Spleen (tissue), 11 donors: ENCODE results near the gene STRIP2. TPM values are rescaled to one million over a fixed set of nuclear protein-coding genes. Genes with fewer than 3 reads are reported as not detected.

Experiments
- DNase-seq: peaks from one replicate; pipeline ENCODE4 v3.0.0-alpha.2; 2020
- H3K27ac ChIP-seq, 8 donors: fragments of 200-600 bp; sonication (generic) in 7 of 8; 1 replicate in 4 of 8; 2 replicates in 4 of 8; pipeline versions ENCODE4 v1.5.0 to v1.8.0; 2016 to 2021; ENCODE audit warnings: inconsistent platforms in 4 of 8, mild to moderate bottlenecking in 4 of 8, moderate library complexity in 1 of 8
- H3K27me3 ChIP-seq, 7 donors: fragments of 200-600 bp; sonication (generic) in 6 of 7; replicated peaks in 1 of 7; 1 replicate in 4 of 7; 2 replicates in 3 of 7; pipeline versions ENCODE4 v1.5.0 to v1.8.0; 2016 to 2021; ENCODE audit warnings: inconsistent platforms in 3 of 7, mild to moderate bottlenecking in 1 of 7
- H3K36me3 ChIP-seq, 6 donors: fragments of 200-600 bp; sonication (generic) in 5 of 6; 1 replicate in 4 of 6; 2 replicates in 2 of 6; pipeline versions ENCODE4 v1.5.0 to v1.8.0; 2016 to 2021; ENCODE audit warnings: inconsistent platforms in 2 of 6
- H3K4me1 ChIP-seq, 6 donors: fragments of 200-600 bp; sonication (generic) in 5 of 6; 1 replicate in 3 of 6; 2 replicates in 3 of 6; pipeline versions ENCODE4 v1.5.0 to v1.8.0; 2016 to 2021; ENCODE audit warnings: inconsistent platforms in 3 of 6
- H3K4me3 ChIP-seq, 8 donors: fragments of 200-600 bp; sonication (generic) in 7 of 8; 1 replicate in 4 of 8; 2 replicates in 4 of 8; pipeline versions ENCODE4 v1.5.0 to v1.8.0; 2016 to 2021; ENCODE audit warnings: inconsistent platforms in 4 of 8, mild to moderate bottlenecking in 4 of 8, moderate library complexity in 2 of 8
- H3K9me3 ChIP-seq, 8 donors: fragments of 200-600 bp; sonication (generic) in 7 of 8; 1 replicate in 4 of 8; 2 replicates in 4 of 8; pipeline versions ENCODE4 v1.5.0 to v1.8.0; 2016 to 2021; ENCODE audit warnings: inconsistent platforms in 4 of 8
- CTCF ChIP-seq, 11 experiments: fragments of 200-600 bp in 7 of 11; fragments of 450-650 bp in 4 of 11; sonication (generic) in 4 of 11; IDR thresholded peaks in 8 of 11; conservative IDR thresholded peaks in 3 of 11; 1 replicate in 7 of 11; 2 replicates in 4 of 11; pipeline versions ENCODE4 v1.4.0 to v1.8.0; 2016 to 2021; ENCODE audit warnings: antibody characterized with exemption in 11 of 11, inconsistent platforms in 4 of 11, mild to moderate bottlenecking in 1 of 11
- POLR2A ChIP-seq, 3 donors: fragments of 450-650 bp; IDR thresholded peaks; one replicate each; pipeline ENCODE4 v1.5.1; 2017; ENCODE audit warnings: antibody characterized with exemption in 3 of 3, mild to moderate bottlenecking in 1 of 3
- POLR2AphosphoS5 ChIP-seq, 3 donors: sonication (generic); formaldehyde crosslinking; IDR thresholded peaks; one replicate each; pipeline ENCODE4 v1.5.1; 2017; ENCODE audit warnings: antibody characterized with exemption in 3 of 3
- WGBS, 5 donors: extraction: QIAGEN DNeasy Blood & Tissue Kit in 3 of 5; methylation state at CpG; one replicate each; pipeline versions ENCODE4 v1.1.5 to v1.1.7; 2013 to 2018; 5-methylcytosine and 5-hydroxymethylcytosine counted together
- intact Hi-C: fragments of 100-400 bp; cut with DNase I; formaldehyde crosslinking; loops from one replicate; pipeline ENCODE4 v1.15.0; 2023; ENCODE audit warnings: low total_unique reads
- polyA plus RNA-seq, 3 donors: library from polyadenylated mRNA; stranded (reverse); fragments of 200-250 nt; gene quantifications; one replicate each; pipeline ENCODE4 v1.2.1, GENCODE V29; 2013
- total RNA-seq, 7 donors: library from RNA; depleted of rRNA in 3 of 7; stranded (reverse); fragments of >200 nt in 3 of 7; fragmentation: NEBNext Ultra II Directional in 4 of 7; extraction: Animal tissue kit (Norgen Biotek cat#: 25700) in 4 of 7; gene quantifications; one replicate each; pipeline versions ENCODE4 v1.1.0 to v1.2.1, GENCODE V29; 2016 to 2021
- donor health status: healthy with polysubstance abuse.
- donor health status: DM: no; HTN: no; CAD: no; lungs with moderate emphysema.
- donor health status: DM: no; HTN: no; CAD: no.
- donor health status: Bipolar disorder and iron deficiency.
- donor health status: healthy.
- donor health status: DM: no; HTN: no; CAD: no.
- donor health status: DM: yes; HTN: yes; CAD: no.

STRIP2 gene
- total and polyA plus RNA-seq, 10 donors = 0.60 to 2.2 (median 1.3) TPM

DNA sequence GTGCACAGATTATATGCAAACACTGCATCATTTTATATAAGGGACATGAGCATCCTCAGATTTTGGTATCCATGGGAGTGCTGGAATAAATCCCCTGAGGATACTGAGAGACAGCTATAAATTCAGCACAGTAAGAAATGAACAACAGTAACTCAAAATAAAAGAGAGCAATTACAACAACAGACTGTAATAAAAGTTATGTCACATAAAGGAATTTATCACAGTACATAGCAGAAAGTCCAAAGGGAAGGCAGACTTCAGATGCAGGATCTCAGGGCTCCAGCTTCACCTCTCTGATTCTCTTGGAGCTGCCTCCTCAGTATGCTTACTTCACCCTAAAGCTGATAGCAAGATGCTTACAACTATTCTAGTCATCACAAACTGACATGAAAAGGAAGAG is 43.9 kb upstream of the STRIP2 start:
- H3K36me3 ChIP-seq = peaks cover 0 to 38% (median 8%) of the 10 kb centered on the region in 6 donors
- H3K9me3 ChIP-seq = no peaks in the 10 kb centered on the region
- intact Hi-C loops = no loop called here
- no peak overlapping the region for H3K4me3 ChIP-seq
- TF ChIP-seq CTCF (IDR thresholded peaks at IDR 0.05 in 8 of 11, conservative IDR thresholded peaks at IDR 0.05 in 3 of 11) (no peak), POLR2A (IDR thresholded peaks at IDR 0.05) (no peak), POLR2AphosphoS5 (IDR thresholded peaks at IDR 0.05) (no peak)
- H3K4me1 ChIP-seq = no peaks in the 10 kb centered on the region
- no peaks in the 10 kb centered on the region for H3K27me3 ChIP-seq
- no peak for DNase-seq
- no peak overlapping the region for H3K27ac ChIP-seq

DNA sequence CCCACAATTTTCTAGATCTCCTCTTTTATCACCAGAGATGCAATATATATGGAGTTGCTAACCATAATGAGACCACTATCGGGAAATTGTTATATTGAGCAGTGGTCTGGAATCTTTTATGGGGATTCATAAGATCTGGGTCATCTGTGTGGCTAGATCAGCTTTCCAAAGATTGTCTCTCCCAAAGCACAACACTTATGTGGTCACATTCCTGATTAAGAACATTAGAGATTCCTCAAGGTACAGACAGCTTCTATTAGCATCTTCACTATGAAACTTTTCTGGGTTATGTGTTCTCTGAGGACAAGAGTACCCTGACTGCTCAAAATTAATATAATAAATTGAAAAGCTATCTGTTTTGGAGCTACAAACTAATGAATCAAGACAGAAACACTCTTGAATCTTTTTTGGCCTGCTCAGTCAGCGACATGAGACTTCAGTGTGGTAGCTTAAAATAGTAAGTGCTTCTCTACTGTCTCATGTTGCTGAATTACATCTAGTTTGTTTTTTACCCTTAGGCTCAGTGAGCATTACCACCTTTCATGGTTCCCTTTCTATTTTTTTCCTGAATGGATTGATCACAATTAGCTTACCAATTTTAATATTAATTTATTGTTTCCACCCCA is 42.6 kb upstream of the STRIP2 start:
- DNase-seq = no peak
- Histone ChIP-seq H3K4me1 (no peaks in the 10 kb centered on the region), H3K4me3 (no peak overlapping the region), H3K27ac (no peak overlapping the region), H3K36me3 (peaks cover 0 to 38% (median 8%) of the 10 kb centered on the region in 6 donors), H3K9me3 (no peaks in the 10 kb centered on the region), H3K27me3 (no peaks in the 10 kb centered on the region)
- TF ChIP-seq POLR2A (IDR thresholded peaks at IDR 0.05) = no peak
- TF ChIP-seq CTCF (IDR thresholded peaks at IDR 0.05 in 8 of 11, conservative IDR thresholded peaks at IDR 0.05 in 3 of 11) = no peak
- intact Hi-C loops = no loop called here
- 94 to 96% (median 96%) methylated on average over 2 of the region's 2 CpGs for WGBS, 5 donors

DNA sequence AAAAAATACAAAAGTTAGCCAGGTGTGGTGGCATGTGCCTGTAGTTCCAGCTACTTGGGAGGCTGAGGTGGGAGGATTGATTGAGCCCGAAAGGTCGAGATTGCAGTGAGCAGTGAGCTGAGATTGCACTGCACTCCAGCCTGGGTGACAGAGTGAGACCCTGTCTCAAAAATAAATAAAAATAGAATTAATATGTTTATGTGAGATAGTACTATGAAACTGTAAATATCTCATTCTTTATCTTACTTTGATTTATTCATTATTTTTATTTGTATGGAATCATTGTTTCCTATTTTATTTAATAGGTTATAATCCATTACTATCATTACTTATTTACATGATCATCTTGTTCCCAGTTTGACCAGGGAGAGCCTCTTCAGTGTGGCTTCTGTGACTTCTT is 41.0 kb upstream of the STRIP2 start:
- 95 to 100% (median 96%) methylated on average over 2 of the region's 2 CpGs for WGBS, 5 donors
- H3K4me3 ChIP-seq = no peak overlapping the region
- no peaks in the 10 kb centered on the region for H3K9me3 ChIP-seq
- no peaks in the 10 kb centered on the region for H3K4me1 ChIP-seq
- no peak for DNase-seq
- intact Hi-C loops = no loop called here
- H3K36me3 ChIP-seq = peaks cover 0 to 46% (median 13%) of the 10 kb centered on the region in 6 donors
- H3K27me3 ChIP-seq = no peaks in the 10 kb centered on the region
- no peak overlapping the region for H3K27ac ChIP-seq
- no peak for TF ChIP-seq POLR2AphosphoS5 (IDR thresholded peaks at IDR 0.05)
- no peak for TF ChIP-seq CTCF (IDR thresholded peaks at IDR 0.05 in 8 of 11, conservative IDR thresholded peaks at IDR 0.05 in 3 of 11)
- TF ChIP-seq POLR2A (IDR thresholded peaks at IDR 0.05) = no peak

- no peak for DNase-seq
- Histone ChIP-seq H3K36me3 (peaks cover 0 to 49% (median 13%) of the 10 kb centered on the region in 6 donors), H3K4me1 (no peaks in the 10 kb centered on the region), H3K27ac (no peak overlapping the region), H3K27me3 (no peaks in the 10 kb centered on the region), H3K9me3 (no peaks in the 10 kb centered on the region), H3K4me3 (no peak overlapping the region)
- TF ChIP-seq CTCF (IDR thresholded peaks at IDR 0.05 in 8 of 11, conservative IDR thresholded peaks at IDR 0.05 in 3 of 11) = no peak
- no peak for TF ChIP-seq POLR2A (IDR thresholded peaks at IDR 0.05)
- no peak for TF ChIP-seq POLR2AphosphoS5 (IDR thresholded peaks at IDR 0.05)
- intact Hi-C loops = no loop called here
- 91 to 100% (median 95%) methylated on average over 4 of the region's 4 CpGs for WGBS, 5 donors
Measured at GRCh38 chr7:129394101-129394500, 40.1 kb upstream of the STRIP2 start.
